Urinary bladder (tissue), 4 donors: ENCODE measurements around the gene FIBCD1. TPM values are rescaled to one million over a fixed set of nuclear protein-coding genes. Genes with fewer than 3 reads are reported as not detected.
"Not testable (repeated sequence)": the region's sequence is repeated elsewhere in the genome, so short reads cannot be mapped to it uniquely, and the experiment has no call there.

Experiments used
- DNase-seq: peaks from one replicate; pipeline ENCODE4 v3.0.0-alpha.2; 2015; ENCODE audit errors: extremely low spot score
- H3K27ac ChIP-seq: one replicate; pipeline ENCODE4 v1.5.1; 2013; ENCODE audit warnings: low read depth, mild to moderate bottlenecking, moderate library complexity
- H3K36me3 ChIP-seq: one replicate; pipeline ENCODE4 v1.6.1; 2013; ENCODE audit warnings: mild to moderate bottlenecking, moderate library complexity; ENCODE audit not compliant: insufficient read depth
- H3K4me1 ChIP-seq: one replicate; pipeline ENCODE4 v1.6.1; 2013; ENCODE audit warnings: mild to moderate bottlenecking, moderate library complexity; ENCODE audit not compliant: insufficient read depth
- H3K4me3 ChIP-seq: one replicate; pipeline ENCODE4 v1.5.1; 2013; ENCODE audit warnings: low read depth, low read length
- WGBS: extraction: QIAGEN DNeasy Blood & Tissue Kit; methylation state at CpG from one replicate; pipeline ENCODE4 v1.1.7; 2013; 5-methylcytosine and 5-hydroxymethylcytosine counted together
- polyA plus RNA-seq: library from polyadenylated mRNA; stranded (reverse); fragments of 200-250 nt; gene quantifications from one replicate; pipeline ENCODE4 v1.2.3, GENCODE V29; 2013
- total RNA-seq: library from RNA; depleted of rRNA; stranded (reverse); fragments of >200 nt; gene quantifications from one replicate; pipeline ENCODE4 v1.2.3, GENCODE V29; 2014
- donor health status: healthy with polysubstance abuse.
- donor health status: healthy.

The FIBCD1 gene
- total and polyA plus RNA-seq, 2 donors: 0.16 to 2.4 TPM

GRCh38 chr9:130963916-130964315, 24.9 kb upstream of the FIBCD1 start:
- no peaks in the 10 kb centered on the region for H3K36me3 ChIP-seq
- H3K27ac ChIP-seq: no peak overlapping the region
- H3K4me3 ChIP-seq: no peak overlapping the region
- no peaks in the 10 kb centered on the region for H3K4me1 ChIP-seq
- WGBS: 98% methylated on average over 8 of the region's 8 CpGs
- no peak for DNase-seq

- Histone ChIP-seq H3K36me3 (no peaks in the 10 kb centered on the region), H3K4me1 (no peaks in the 10 kb centered on the region), H3K27ac (no peak overlapping the region), H3K4me3 (no peak overlapping the region)
- no peak for DNase-seq
- WGBS: 75% methylated on average over 15 of the region's 15 CpGs
These were observed 24.4 kb upstream of the FIBCD1 start for GRCh38 chr9:130963337-130963908.

GRCh38 chr9:130962418-130963316, 23.6 kb upstream of the FIBCD1 start:
- Histone ChIP-seq H3K4me3 (no peak overlapping the region), H3K4me1 (no peaks in the 10 kb centered on the region), H3K36me3 (no peaks in the 10 kb centered on the region), H3K27ac (no peak overlapping the region)
- no peak for DNase-seq
- 42% methylated on average over 22 of the region's 22 CpGs for WGBS

GRCh38 chr9:130961511-130962300, 22.7 kb upstream of the FIBCD1 start:
- no peak overlapping the region for H3K27ac ChIP-seq
- H3K4me1 ChIP-seq: no peaks in the 10 kb centered on the region
- H3K4me3 ChIP-seq: no peak overlapping the region
- no peaks in the 10 kb centered on the region for H3K36me3 ChIP-seq
- 94% methylated on average over 8 of the region's 8 CpGs for WGBS
- no peak for DNase-seq

- H3K27ac ChIP-seq: no peak overlapping the region
- H3K36me3 ChIP-seq: no peaks in the 10 kb centered on the region
- no peak overlapping the region for H3K4me3 ChIP-seq
- no peak for DNase-seq
- no peaks in the 10 kb centered on the region for H3K4me1 ChIP-seq
- WGBS: 87% methylated on average over 14 of the region's 14 CpGs
These were observed 21.7 kb upstream of the FIBCD1 start for GRCh38 chr9:130960522-130961378.

- 92% methylated on average over 9 of the region's 9 CpGs for WGBS
- Histone ChIP-seq H3K36me3 (no peaks in the 10 kb centered on the region), H3K4me1 (no peaks in the 10 kb centered on the region)
These were observed 20.8 kb upstream of the FIBCD1 start for GRCh38 chr9:130959809-130960334.

GRCh38 chr9:130958564-130958963, 19.5 kb upstream of the FIBCD1 start:
- not testable (repeated sequence) for H3K4me3 ChIP-seq, H3K27ac ChIP-seq, H3K4me1 ChIP-seq, H3K36me3 ChIP-seq, DNase-seq
- 84% methylated on average over 4 of the region's 4 CpGs for WGBS

More at GRCh38 chr9:130959809-130960334, 20.8 kb upstream of the FIBCD1 start:
- H3K4me3 ChIP-seq: no peak overlapping the region
- DNase-seq: no peak
- no peak overlapping the region for H3K27ac ChIP-seq

- DNase-seq: no peak
- no peak overlapping the region for H3K27ac ChIP-seq
- no peak overlapping the region for H3K4me3 ChIP-seq
- no peaks in the 10 kb centered on the region for H3K36me3 ChIP-seq
- no peaks in the 10 kb centered on the region for H3K4me1 ChIP-seq
- WGBS: 83% methylated on average over 11 of the region's 11 CpGs
These were observed 18.6 kb upstream of the FIBCD1 start for GRCh38 chr9:130957451-130958203.

- Histone ChIP-seq H3K4me3 (no peak overlapping the region), H3K4me1 (no peaks in the 10 kb centered on the region), H3K36me3 (no peaks in the 10 kb centered on the region), H3K27ac (no peak overlapping the region)
- WGBS: 64% methylated on average over 21 of the region's 21 CpGs
- no peak for DNase-seq
These were observed 17.8 kb upstream of the FIBCD1 start for GRCh38 chr9:130956636-130957450.

- no peak overlapping the region for H3K4me3 ChIP-seq
- DNase-seq: no peak
- 47% methylated on average over 18 of the region's 18 CpGs for WGBS
- no peaks in the 10 kb centered on the region for H3K36me3 ChIP-seq
- no peaks in the 10 kb centered on the region for H3K4me1 ChIP-seq
- H3K27ac ChIP-seq: no peak overlapping the region
These were observed 17.0 kb upstream of the FIBCD1 start for GRCh38 chr9:130955947-130956621.

GRCh38 chr9:130954925-130955324, 15.9 kb upstream of the FIBCD1 start:
- not testable (repeated sequence) for H3K36me3 ChIP-seq, H3K27ac ChIP-seq, H3K4me3 ChIP-seq, H3K4me1 ChIP-seq, DNase-seq
- 90% methylated on average over 2 of the region's 2 CpGs for WGBS
